Measurements from ENCODE around the gene RELL1. TPM values are rescaled to one million over a fixed set of nuclear protein-coding genes. Genes with fewer than 3 reads are reported as not detected.

The RELL1 gene
- total and polyA plus RNA-seq, 12 donors, result 0.44 to 27.0 (median 13.8) TPM

DNA sequence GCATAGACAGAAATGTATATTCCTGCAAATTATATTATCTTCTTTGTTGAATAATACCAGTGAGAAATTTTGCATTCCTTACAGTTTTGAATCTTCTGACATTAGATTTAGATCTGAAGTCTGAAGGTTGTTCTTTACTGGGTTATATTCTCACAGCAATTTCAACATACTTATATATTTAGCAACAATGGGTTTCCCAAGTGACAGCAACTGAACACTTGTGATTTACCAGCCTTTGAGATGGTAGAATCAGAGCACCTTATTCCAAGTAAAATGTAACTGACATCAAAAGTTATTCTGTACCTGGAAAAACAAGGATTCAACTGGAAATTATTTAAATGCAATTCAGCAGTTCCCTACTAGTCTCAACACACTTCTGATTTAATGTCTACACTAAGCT, 66.0 kb downstream of the RELL1 start:
- intact Hi-C loops (cut with DNase I), result no loop called here
- no peaks in the 10 kb centered on the region for H3K36me3 ChIP-seq (replicated peaks in 1 of 2)
- TF ChIP-seq, protein P1, sequence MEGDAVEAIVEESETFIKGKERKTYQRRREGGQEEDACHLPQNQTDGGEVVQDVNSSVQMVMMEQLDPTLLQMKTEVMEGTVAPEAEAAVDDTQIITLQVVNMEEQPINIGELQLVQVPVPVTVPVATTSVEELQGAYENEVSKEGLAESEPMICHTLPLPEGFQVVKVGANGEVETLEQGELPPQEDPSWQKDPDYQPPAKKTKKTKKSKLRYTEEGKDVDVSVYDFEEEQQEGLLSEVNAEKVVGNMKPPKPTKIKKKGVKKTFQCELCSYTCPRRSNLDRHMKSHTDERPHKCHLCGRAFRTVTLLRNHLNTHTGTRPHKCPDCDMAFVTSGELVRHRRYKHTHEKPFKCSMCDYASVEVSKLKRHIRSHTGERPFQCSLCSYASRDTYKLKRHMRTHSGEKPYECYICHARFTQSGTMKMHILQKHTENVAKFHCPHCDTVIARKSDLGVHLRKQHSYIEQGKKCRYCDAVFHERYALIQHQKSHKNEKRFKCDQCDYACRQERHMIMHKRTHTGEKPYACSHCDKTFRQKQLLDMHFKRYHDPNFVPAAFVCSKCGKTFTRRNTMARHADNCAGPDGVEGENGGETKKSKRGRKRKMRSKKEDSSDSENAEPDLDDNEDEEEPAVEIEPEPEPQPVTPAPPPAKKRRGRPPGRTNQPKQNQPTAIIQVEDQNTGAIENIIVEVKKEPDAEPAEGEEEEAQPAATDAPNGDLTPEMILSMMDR (IDR thresholded peaks at IDR 0.05), result no peak
- no peak for TF ChIP-seq POLR2A (IDR thresholded peaks at IDR 0.05)
- H3K4me1 ChIP-seq (replicated peaks in 1 of 2), result no peaks in the 10 kb centered on the region
- H3K4me3 ChIP-seq, result no peak overlapping the region
- H3K27ac ChIP-seq, result no peak overlapping the region
- DNase-seq, result no peak
- no peaks in the 10 kb centered on the region for H3K9me3 ChIP-seq (replicated peaks in 1 of 3)
- H3K27me3 ChIP-seq, result no peaks in the 10 kb centered on the region

DNA sequence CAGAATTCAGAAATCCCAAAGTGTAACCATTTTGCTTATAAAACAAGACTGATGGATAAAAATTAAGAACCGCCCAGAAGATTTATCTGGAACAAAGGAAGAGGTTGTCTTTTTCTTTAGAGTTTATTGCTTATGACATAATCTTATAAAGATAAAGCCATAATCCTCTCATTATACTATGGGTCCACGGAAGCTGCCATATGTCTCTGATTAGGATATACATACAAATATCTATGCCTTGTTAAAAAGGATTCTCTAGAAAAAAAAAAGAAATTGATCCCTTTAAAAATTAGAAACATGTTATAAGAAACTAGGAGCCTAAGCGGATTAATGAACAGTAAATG, 70.5 kb downstream of the RELL1 start:
- DNase-seq, result no peak

DNA sequence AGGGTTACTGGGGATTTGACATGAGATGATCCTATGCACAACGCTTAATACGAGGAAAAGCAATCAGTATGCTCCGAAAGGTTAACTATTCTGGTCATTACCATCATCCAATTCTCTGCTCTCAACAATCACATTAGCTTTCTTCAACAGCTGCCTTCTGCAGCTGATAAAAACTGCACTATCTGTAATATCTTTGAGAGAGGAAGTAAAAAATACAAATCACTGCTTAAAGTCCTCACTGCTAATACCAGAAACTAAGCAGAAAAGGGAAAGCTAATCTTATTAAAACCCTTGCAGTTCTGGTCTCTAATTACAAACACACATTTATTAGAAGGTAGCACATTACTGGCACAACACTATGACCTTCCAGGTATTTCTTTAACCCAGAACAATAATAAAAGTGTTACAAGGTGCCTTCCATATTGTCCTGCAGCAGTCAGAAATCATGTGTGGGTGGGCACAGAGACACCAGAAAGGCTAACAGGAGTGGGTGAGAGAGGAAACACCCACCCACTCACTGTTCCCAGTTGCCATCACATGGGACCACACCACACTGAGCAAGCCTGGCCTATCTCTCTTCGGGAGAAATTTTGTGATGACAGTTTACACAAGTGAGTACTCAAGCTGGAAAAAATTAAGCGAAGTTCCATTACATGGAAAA, 71.0 kb downstream of the RELL1 start:
- no peaks in the 10 kb centered on the region for H3K9me3 ChIP-seq (replicated peaks in 1 of 3)
- no peaks in the 10 kb centered on the region for H3K27me3 ChIP-seq
- 71 to 81% (median 79%) methylated on average over 5 of the region's 5 CpGs for WGBS, 4 donors
- no peak for DNase-seq
- no peak overlapping the region for H3K4me3 ChIP-seq
- TF ChIP-seq POLR2A (IDR thresholded peaks at IDR 0.05), result no peak
- TF ChIP-seq, protein P1 (IDR thresholded peaks at IDR 0.05), result no peak
- intact Hi-C loops (cut with DNase I), result loop anchor here in 1 of 2 donors (10.0 kb wide), 1 partner anchor 70 kb away; the partner anchor contains the start of gene RELL1
- H3K4me1 ChIP-seq (replicated peaks in 1 of 2), result no peaks in the 10 kb centered on the region
- no peaks in the 10 kb centered on the region for H3K36me3 ChIP-seq (replicated peaks in 1 of 2)
- H3K27ac ChIP-seq, result no peak overlapping the region

More for the DNA sequence above, 70.5 kb downstream of the RELL1 start:
- Histone ChIP-seq H3K4me3 (no peak overlapping the region), H3K9me3 (replicated peaks in 1 of 3) (no peaks in the 10 kb centered on the region), H3K27ac (no peak overlapping the region), H3K36me3 (replicated peaks in 1 of 2) (no peaks in the 10 kb centered on the region), H3K27me3 (no peaks in the 10 kb centered on the region), H3K4me1 (replicated peaks in 1 of 2) (no peaks in the 10 kb centered on the region)
- TF ChIP-seq, protein P1 (IDR thresholded peaks at IDR 0.05), result no peak
- no peak for TF ChIP-seq POLR2A (IDR thresholded peaks at IDR 0.05)
- intact Hi-C loops (cut with DNase I), result loop anchor here in 1 of 2 donors (10.0 kb wide), 1 partner anchor 69 kb away; the partner anchor contains the start of gene RELL1
- WGBS, 4 donors, result 91 to 93% (median 92%) methylated on average over 3 of the region's 3 CpGs

DNA sequence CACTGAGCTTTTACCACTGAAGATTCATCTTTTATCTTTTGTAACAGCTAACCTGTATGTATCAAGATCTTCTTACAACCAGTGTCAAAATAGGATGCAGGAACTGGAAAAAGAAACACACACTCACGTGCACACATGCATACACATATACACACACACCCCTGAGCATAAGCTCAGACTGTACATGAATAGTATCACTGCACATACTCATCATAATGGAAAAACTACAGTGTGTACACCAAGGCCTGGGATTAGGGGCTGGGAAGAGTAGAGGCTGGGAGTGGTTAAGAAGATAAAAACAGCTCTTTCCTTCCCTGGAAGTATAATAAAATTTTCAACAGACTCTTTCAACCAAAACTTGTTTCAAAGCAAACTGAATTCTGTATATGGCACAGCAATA, 73.4 kb downstream of the RELL1 start:
- Histone ChIP-seq H3K9me3 (replicated peaks in 1 of 3) (no peaks in the 10 kb centered on the region), H3K27me3 (no peaks in the 10 kb centered on the region), H3K36me3 (replicated peaks in 1 of 2) (no peaks in the 10 kb centered on the region), H3K4me3 (no peak overlapping the region), H3K27ac (no peak overlapping the region), H3K4me1 (replicated peaks in 1 of 2) (no peaks in the 10 kb centered on the region)
- DNase-seq, result no peak
- TF ChIP-seq POLR2A (IDR thresholded peaks at IDR 0.05), result no peak
- TF ChIP-seq, protein P1 (IDR thresholded peaks at IDR 0.05), result no peak
- intact Hi-C loops (cut with DNase I), result loop anchor here in 1 of 2 donors (10.0 kb wide), 1 partner anchor 72 kb away; the partner anchor contains the start of gene RELL1
- 41 to 100% (median 93%) methylated on average over 1 of the region's 1 CpG for WGBS, 4 donors
